Epithelial cell of esophagus (primary cell): ENCODE data around the gene RBM18.

Source experiments
- DNase-seq: peaks from one replicate; pipeline ENCODE4 v3.0.0; 2010; ENCODE audit warnings: low read depth
- H3K4me3 ChIP-seq: 2 replicates; pipeline ENCODE4 v1.5.1; 2011; ENCODE audit warnings: mild to moderate bottlenecking, low read length, control low read depth
- TF ChIP-seq, protein P1 (sequence below): IDR thresholded peaks from 2 replicates; pipeline ENCODE4 v1.5.1; 2011; ENCODE audit warnings: low read depth, mild to moderate bottlenecking, low read length, control low read depth, inconsistent platforms; ENCODE audit not compliant: insufficient read depth; ENCODE audit errors: missing control alignments

The RBM18 gene

GRCh38 chr9:122197426-122197825 is 67.2 kb downstream of the RBM18 start:
- TF ChIP-seq, protein P1, sequence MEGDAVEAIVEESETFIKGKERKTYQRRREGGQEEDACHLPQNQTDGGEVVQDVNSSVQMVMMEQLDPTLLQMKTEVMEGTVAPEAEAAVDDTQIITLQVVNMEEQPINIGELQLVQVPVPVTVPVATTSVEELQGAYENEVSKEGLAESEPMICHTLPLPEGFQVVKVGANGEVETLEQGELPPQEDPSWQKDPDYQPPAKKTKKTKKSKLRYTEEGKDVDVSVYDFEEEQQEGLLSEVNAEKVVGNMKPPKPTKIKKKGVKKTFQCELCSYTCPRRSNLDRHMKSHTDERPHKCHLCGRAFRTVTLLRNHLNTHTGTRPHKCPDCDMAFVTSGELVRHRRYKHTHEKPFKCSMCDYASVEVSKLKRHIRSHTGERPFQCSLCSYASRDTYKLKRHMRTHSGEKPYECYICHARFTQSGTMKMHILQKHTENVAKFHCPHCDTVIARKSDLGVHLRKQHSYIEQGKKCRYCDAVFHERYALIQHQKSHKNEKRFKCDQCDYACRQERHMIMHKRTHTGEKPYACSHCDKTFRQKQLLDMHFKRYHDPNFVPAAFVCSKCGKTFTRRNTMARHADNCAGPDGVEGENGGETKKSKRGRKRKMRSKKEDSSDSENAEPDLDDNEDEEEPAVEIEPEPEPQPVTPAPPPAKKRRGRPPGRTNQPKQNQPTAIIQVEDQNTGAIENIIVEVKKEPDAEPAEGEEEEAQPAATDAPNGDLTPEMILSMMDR: no peak
- no peak for DNase-seq

GRCh38 chr9:122195875-122196274 is 68.8 kb downstream of the RBM18 start:
- DNase-seq: no peak
- H3K4me3 ChIP-seq: no peak overlapping the region
- TF ChIP-seq, protein P1: no peak

More at GRCh38 chr9:122197426-122197825, 67.2 kb downstream of the RBM18 start:
- no peak overlapping the region for H3K4me3 ChIP-seq

DNA sequence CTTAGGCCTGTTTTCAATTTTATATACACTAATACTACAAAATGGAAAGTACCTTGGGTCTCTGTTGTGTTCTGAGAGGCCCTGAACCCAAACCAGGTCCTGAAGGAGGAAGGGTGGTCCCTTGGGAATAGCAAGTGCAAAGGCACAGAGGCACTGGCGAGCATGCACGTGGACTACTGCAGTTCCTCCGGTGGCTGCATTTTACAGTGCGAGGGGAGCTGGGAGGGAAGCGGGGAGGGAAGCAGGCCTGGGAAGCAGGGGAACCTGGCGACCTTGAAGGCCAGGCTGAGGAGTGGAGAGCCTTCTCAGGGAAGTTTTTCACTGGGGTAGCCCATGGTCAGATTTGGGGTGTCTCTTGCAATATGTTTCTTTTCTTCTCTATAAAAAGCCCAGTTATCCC is 71.0 kb downstream of the RBM18 start:
- DNase-seq: no peak
- TF ChIP-seq, protein P1: no peak
- no peak overlapping the region for H3K4me3 ChIP-seq

DNA sequence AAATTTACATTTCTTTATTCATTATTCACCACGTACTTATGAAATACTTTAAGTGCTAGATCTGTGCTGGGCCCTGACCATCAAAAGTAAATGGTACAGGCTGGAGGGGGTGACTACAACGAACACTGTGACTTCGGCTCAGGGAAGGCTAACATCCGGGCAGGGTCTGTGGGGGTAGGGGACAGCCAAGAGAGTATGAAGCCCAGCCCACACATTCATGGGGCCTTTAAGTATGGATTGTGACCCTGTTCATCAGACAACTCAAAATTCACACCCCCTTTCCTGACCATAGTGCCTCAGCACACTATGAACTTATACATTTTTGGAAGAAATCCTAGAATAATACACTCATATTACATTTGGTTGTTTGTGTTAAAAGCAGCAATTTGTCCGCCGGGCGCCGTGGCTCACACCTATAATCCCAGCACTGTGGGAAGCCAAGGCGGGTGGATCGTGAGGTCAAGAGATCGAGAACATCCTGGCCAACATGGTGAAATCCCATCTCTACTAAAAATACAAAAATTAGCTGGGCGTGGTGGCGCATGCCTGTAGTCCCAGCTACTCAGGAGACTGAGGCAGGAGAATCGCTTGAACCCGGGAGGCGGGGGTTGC is 71.6 kb downstream of the RBM18 start:
- no peak for DNase-seq
- no peak overlapping the region for H3K4me3 ChIP-seq
- TF ChIP-seq, protein P1: no peak

DNA sequence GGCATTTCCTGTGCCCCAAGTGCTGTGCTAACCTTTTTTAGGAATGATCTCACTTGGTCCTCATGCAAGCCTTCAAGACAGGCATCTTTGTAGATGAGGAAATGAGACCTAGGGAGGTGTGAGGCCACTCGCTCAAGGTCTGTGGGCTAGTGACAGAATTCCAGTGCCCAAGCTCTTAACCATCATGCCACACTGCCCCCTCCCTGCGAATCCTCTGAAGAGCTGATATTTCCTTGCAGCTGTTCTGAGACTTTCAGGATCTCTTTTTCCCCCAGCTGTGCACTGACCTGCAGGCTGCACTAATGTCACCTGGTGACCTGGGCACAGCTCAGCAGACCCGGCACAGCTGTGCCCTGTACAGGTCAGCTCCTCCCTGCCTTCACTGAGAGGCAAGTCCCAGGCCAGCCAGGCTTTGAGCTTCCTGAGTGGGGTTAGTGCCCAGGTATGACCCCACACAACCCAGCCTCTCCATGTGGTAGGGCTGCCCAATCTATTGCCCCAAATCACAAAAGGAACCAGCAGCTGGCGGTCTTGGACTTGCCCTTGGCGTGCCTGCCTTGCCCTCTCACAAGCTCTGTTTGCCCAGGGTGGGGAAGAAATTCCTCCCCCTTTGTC is 72.3 kb downstream of the RBM18 start:
- H3K4me3 ChIP-seq: no peak overlapping the region
- DNase-seq: no peak
- TF ChIP-seq, protein P1: no peak

- TF ChIP-seq, protein P1: no peak
- no peak overlapping the region for H3K4me3 ChIP-seq
- peak; percentile 52 for DNase-seq
Measured at GRCh38 chr9:122191584-122191983, 73.1 kb downstream of the RBM18 start.
